SU-DHL-6 (cell line): ENCODE results near the gene PLAGL2.

Experiments
- CTCF ChIP-seq: fragments of 200-600 bp; sonication (generic); IDR thresholded peaks from one replicate; pipeline ENCODE4 v1.5.1; 2017; ENCODE audit warnings: antibody characterized with exemption, mild to moderate bottlenecking, low read length, moderate library complexity; ENCODE audit not compliant: insufficient read depth, poor library complexity, severe bottlenecking
- EZH2phosphoT487 ChIP-seq: fragments of 200-600 bp; sonication (generic), shearing (Covaris generic); conservative IDR thresholded peaks from 2 replicates; pipeline ENCODE4 v1.6.1; 2018; ENCODE audit warnings: mild to moderate bottlenecking, antibody characterized with exemption, low read length, moderate library complexity, mixed read lengths

- TF ChIP-seq CTCF, result no peak
- no peak for TF ChIP-seq EZH2phosphoT487
Observed at GRCh38 chr20:32206760-32207625, 550 bp downstream of the PLAGL2 start.
